ENCODE data around the gene RPIA.

The RPIA gene

GRCh38 chr2:88721268-88721667 is 29.8 kb downstream of the RPIA start:
- ATAC-seq, result no peak
- TF ChIP-seq ZFP30 (CRISPR knock-in tag; IDR thresholded peaks at IDR 0.05), result no peak

DNA sequence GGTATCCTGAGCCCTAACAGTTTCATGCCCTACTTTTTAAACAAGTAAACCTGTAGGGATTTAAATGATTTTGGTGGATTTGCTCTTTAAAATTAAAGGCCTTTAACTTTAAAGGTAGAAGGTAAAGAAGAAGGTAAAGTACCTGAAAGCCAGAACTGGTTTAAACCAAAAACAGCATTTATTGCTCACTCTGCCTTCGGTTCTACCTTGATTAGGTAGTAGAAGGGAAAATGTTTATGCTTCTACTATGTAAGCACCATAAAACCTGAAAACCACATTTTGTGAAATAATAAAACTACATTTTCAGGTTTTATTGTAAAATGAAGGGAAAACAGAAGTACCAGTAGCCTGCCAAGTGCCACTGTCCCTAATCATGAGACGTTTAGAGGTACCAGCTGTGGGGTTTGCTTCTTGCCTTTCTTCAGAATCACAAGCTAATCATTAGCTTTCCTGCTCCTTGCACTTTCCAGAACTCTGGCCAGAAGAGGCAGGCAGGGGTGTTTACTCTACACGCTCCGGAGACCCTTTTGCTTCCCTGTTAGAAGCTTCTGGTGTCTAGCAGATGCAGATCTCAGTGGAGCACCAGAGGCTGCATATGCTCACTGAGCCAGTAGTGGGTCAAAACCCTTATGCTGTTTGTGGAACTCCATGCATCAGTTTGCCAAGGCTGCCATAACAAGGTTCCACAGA is 33.3 kb downstream of the RPIA start:
- no peak for TF ChIP-seq BACH2 (CRISPR knock-in tag; IDR thresholded peaks at IDR 0.05; ENCODE audit: borderline replicate concordance)
- no peak for TF ChIP-seq TCF4 (CRISPR knock-in tag; IDR thresholded peaks at IDR 0.05; ENCODE audit: borderline replicate concordance)
- no peak for TF ChIP-seq PPARA (CRISPR knock-in tag; IDR thresholded peaks at IDR 0.05; ENCODE audit: borderline replicate concordance)
- TF ChIP-seq GLIS3 (CRISPR knock-in tag; IDR thresholded peaks at IDR 0.05), result no peak
- TF ChIP-seq ISL1 (CRISPR knock-in tag; IDR thresholded peaks at IDR 0.05), result no peak
- TF ChIP-seq ZNF70 (CRISPR knock-in tag; IDR thresholded peaks at IDR 0.05), result no peak
- no peak for TF ChIP-seq SNAI2 (CRISPR knock-in tag; IDR thresholded peaks at IDR 0.05)
- no peak for TF ChIP-seq RARB (CRISPR knock-in tag; IDR thresholded peaks at IDR 0.05)
- ATAC-seq, result no peak

DNA sequence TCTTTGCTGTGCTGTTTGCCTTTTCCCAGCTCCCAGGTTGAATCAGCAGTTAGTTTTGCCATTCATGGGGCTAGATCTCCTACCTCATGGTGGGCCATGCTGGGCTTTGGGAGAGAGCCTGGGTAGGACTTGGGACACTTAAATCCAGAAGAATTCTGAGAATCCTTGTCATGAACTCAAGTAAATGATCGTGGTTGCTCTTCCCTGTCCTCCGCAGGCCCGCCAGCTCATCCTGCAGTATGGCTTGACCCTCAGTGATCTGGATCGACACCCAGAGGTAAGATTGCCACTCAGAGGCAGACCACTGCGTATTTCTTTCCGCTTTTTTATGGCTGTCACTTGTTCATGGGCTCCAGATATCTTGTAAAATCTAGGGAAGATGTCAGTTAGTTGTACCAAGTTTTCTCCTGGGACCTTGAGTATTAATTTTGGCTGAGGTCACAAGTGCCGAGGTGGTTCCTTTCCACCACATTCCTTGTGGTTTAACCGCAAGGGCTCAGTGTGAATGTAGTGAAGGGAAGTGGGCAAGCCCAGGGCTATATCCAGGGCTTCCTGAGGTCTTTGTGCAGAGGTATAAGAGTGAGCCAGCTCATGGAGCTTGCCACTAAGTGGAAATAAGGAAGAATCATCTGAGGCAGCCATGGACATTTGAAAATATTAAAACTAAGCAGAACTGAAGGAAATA is 37.7 kb downstream of the RPIA start:
- TF ChIP-seq ISL1 (CRISPR knock-in tag; IDR thresholded peaks at IDR 0.05) (no peak), SNAI2 (CRISPR knock-in tag; IDR thresholded peaks at IDR 0.05) (no peak), BACH2 (CRISPR knock-in tag; IDR thresholded peaks at IDR 0.05; ENCODE audit: borderline replicate concordance) (no peak), ZFP3 (CRISPR knock-in tag; IDR thresholded peaks at IDR 0.05) (no peak), TCF4 (CRISPR knock-in tag; IDR thresholded peaks at IDR 0.05; ENCODE audit: borderline replicate concordance) (no peak), CSRNP3 (CRISPR knock-in tag; IDR thresholded peaks at IDR 0.05) (no peak), ZFP30 (CRISPR knock-in tag; IDR thresholded peaks at IDR 0.05) (no peak), TOX (CRISPR knock-in tag; IDR thresholded peaks at IDR 0.05; ENCODE audit: borderline replicate concordance) (no peak), ZNF565 (CRISPR knock-in tag; conservative IDR thresholded peaks at IDR 0.05; ENCODE audit: low read depth) (no peak), PPARA (CRISPR knock-in tag; IDR thresholded peaks at IDR 0.05; ENCODE audit: borderline replicate concordance) (no peak)
- TF ChIP-seq, protein P1, sequence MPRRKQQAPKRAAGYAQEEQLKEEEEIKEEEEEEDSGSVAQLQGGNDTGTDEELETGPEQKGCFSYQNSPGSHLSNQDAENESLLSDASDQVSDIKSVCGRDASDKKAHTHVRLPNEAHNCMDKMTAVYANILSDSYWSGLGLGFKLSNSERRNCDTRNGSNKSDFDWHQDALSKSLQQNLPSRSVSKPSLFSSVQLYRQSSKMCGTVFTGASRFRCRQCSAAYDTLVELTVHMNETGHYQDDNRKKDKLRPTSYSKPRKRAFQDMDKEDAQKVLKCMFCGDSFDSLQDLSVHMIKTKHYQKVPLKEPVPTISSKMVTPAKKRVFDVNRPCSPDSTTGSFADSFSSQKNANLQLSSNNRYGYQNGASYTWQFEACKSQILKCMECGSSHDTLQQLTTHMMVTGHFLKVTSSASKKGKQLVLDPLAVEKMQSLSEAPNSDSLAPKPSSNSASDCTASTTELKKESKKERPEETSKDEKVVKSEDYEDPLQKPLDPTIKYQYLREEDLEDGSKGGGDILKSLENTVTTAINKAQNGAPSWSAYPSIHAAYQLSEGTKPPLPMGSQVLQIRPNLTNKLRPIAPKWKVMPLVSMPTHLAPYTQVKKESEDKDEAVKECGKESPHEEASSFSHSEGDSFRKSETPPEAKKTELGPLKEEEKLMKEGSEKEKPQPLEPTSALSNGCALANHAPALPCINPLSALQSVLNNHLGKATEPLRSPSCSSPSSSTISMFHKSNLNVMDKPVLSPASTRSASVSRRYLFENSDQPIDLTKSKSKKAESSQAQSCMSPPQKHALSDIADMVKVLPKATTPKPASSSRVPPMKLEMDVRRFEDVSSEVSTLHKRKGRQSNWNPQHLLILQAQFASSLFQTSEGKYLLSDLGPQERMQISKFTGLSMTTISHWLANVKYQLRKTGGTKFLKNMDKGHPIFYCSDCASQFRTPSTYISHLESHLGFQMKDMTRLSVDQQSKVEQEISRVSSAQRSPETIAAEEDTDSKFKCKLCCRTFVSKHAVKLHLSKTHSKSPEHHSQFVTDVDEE (CRISPR knock-in tag; IDR thresholded peaks at IDR 0.05), result no peak
- ATAC-seq, result no peak

GRCh38 chr2:88733155-88733902 is 41.9 kb downstream of the RPIA start:
- no peak; the same call in 2 of the 3 replicates for ATAC-seq
- no peak for TF ChIP-seq ZNF70 (CRISPR knock-in tag; IDR thresholded peaks at IDR 0.05)
- TF ChIP-seq GLIS3 (CRISPR knock-in tag; IDR thresholded peaks at IDR 0.05), result no peak
- no peak for TF ChIP-seq CSRNP3 (CRISPR knock-in tag; IDR thresholded peaks at IDR 0.05)
- no peak for TF ChIP-seq ESRRG (CRISPR knock-in tag; IDR thresholded peaks at IDR 0.05)
- no peak for TF ChIP-seq TCF4 (CRISPR knock-in tag; IDR thresholded peaks at IDR 0.05; ENCODE audit: borderline replicate concordance)
- no peak for TF ChIP-seq ZC3H10 (CRISPR knock-in tag; IDR thresholded peaks at IDR 0.05)
- TF ChIP-seq SNAI2 (CRISPR knock-in tag; IDR thresholded peaks at IDR 0.05), result no peak
- TF ChIP-seq, protein P2, sequence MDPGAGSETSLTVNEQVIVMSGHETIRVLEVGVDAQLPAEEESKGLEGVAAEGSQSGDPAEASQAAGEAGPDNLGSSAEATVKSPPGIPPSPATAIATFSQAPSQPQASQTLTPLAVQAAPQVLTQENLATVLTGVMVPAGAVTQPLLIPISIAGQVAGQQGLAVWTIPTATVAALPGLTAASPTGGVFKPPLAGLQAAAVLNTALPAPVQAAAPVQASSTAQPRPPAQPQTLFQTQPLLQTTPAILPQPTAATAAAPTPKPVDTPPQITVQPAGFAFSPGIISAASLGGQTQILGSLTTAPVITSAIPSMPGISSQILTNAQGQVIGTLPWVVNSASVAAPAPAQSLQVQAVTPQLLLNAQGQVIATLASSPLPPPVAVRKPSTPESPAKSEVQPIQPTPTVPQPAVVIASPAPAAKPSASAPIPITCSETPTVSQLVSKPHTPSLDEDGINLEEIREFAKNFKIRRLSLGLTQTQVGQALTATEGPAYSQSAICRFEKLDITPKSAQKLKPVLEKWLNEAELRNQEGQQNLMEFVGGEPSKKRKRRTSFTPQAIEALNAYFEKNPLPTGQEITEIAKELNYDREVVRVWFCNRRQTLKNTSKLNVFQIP (CRISPR knock-in tag; IDR thresholded peaks at IDR 0.05; ENCODE audit: borderline replicate concordance, low read depth), result no peak
- no peak for TF ChIP-seq ZFP30 (CRISPR knock-in tag; IDR thresholded peaks at IDR 0.05)
- TF ChIP-seq ZNF565 (CRISPR knock-in tag; conservative IDR thresholded peaks at IDR 0.05; ENCODE audit: low read depth), result no peak
- no peak for TF ChIP-seq BACH2 (CRISPR knock-in tag; IDR thresholded peaks at IDR 0.05; ENCODE audit: borderline replicate concordance)
- TF ChIP-seq, protein P3, sequence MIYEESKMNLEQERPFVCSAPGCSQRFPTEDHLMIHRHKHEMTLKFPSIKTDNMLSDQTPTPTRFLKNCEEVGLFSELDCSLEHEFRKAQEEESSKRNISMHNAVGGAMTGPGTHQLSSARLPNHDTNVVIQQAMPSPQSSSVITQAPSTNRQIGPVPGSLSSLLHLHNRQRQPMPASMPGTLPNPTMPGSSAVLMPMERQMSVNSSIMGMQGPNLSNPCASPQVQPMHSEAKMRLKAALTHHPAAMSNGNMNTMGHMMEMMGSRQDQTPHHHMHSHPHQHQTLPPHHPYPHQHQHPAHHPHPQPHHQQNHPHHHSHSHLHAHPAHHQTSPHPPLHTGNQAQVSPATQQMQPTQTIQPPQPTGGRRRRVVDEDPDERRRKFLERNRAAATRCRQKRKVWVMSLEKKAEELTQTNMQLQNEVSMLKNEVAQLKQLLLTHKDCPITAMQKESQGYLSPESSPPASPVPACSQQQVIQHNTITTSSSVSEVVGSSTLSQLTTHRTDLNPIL (CRISPR knock-in tag; IDR thresholded peaks at IDR 0.05; ENCODE audit: low read depth), result no peak
- no peak for TF ChIP-seq PATZ1 (CRISPR knock-in tag; IDR thresholded peaks at IDR 0.05; ENCODE audit: borderline replicate concordance)
- TF ChIP-seq ISL1 (CRISPR knock-in tag; IDR thresholded peaks at IDR 0.05), result no peak
- no peak for TF ChIP-seq PPARA (CRISPR knock-in tag; IDR thresholded peaks at IDR 0.05; ENCODE audit: borderline replicate concordance)
- TF ChIP-seq CSDC2 (CRISPR knock-in tag; IDR thresholded peaks at IDR 0.05), result no peak

Measured in SK-N-SH treated with all-trans-retinoic acid at 6 μM for 48 hours (cell line).